HG02588 (cell line): ENCODE results near the gene CUX1.
"Not testable (repeated sequence)": the region's sequence is repeated elsewhere in the genome, so short reads cannot be mapped to it uniquely, and the experiment has no call there.

Experiments
- ATAC-seq: cut with Tn5 transposase; IDR thresholded peaks from one replicate; pipeline ENCODE4 v1.9.1; 2021; ENCODE audit warnings: mild to moderate bottlenecking, moderate library complexity; ENCODE audit not compliant: unreplicated experiment

CUX1 gene

GRCh38 chr7:101869026-101869900 lies 51.8 kb downstream of the CUX1 start:
- no peak for ATAC-seq

GRCh38 chr7:101869901-101870290 lies 52.5 kb downstream of the CUX1 start:
- ATAC-seq: no peak

GRCh38 chr7:101870361-101871062 lies 53.1 kb downstream of the CUX1 start:
- ATAC-seq: no peak

GRCh38 chr7:101871351-101871750 lies 53.9 kb downstream of the CUX1 start:
- no peak for ATAC-seq

GRCh38 chr7:101874028-101874427 lies 56.6 kb downstream of the CUX1 start:
- ATAC-seq: no peak

GRCh38 chr7:101875283-101875846 lies 57.9 kb downstream of the CUX1 start:
- no peak for ATAC-seq

GRCh38 chr7:101877882-101878591 lies 60.6 kb downstream of the CUX1 start:
- ATAC-seq: no peak

GRCh38 chr7:101878938-101879337 lies 61.5 kb downstream of the CUX1 start:
- no peak for ATAC-seq

- no peak for ATAC-seq
Observed at GRCh38 chr7:101879565-101879964, 62.1 kb downstream of the CUX1 start.

- ATAC-seq: no peak
Observed at GRCh38 chr7:101880282-101881054, 63.0 kb downstream of the CUX1 start.

GRCh38 chr7:101882005-101882421 lies 64.6 kb downstream of the CUX1 start:
- no peak for ATAC-seq

GRCh38 chr7:101882595-101883564 lies 65.5 kb downstream of the CUX1 start:
- no peak for ATAC-seq

GRCh38 chr7:101884671-101885596 lies 67.5 kb downstream of the CUX1 start:
- ATAC-seq: no peak

- ATAC-seq: no peak
Observed at GRCh38 chr7:101885597-101885955, 68.2 kb downstream of the CUX1 start.

GRCh38 chr7:101887352-101887751 lies 69.9 kb downstream of the CUX1 start:
- ATAC-seq: not testable (repeated sequence)

- ATAC-seq: not testable (repeated sequence)
Observed at GRCh38 chr7:101888564-101888963, 71.1 kb downstream of the CUX1 start.

GRCh38 chr7:101890749-101891523 lies 73.5 kb downstream of the CUX1 start:
- ATAC-seq: no peak
